Activated T-helper 17 cell treated with anti-CD3 and anti-CD28 coated beads, Interleukin-2, amount 50 U/mL, for 72 hours (primary cell): ENCODE results near the gene DCST2. TPM values are rescaled to one million over a fixed set of nuclear protein-coding genes. Genes with fewer than 3 reads are reported as not detected.
A peak's percentile ranks its signal among the peaks of the same experiment; 100 is the strongest.

Experiments used
- ATAC-seq: fragments of 150-1000 bp; cut with Tn5 transposase; replicated peaks from 2 replicates; pipeline ENCODE4 v1.10.0; 2021; ENCODE audit warnings: mild to moderate bottlenecking, moderate library complexity
- H3K27ac Mint-ChIP-seq: one replicate; pipeline ENCODE4 v1.8.0; 2022; ENCODE audit warnings: mixed read lengths
- H3K27me3 Mint-ChIP-seq: one replicate; pipeline ENCODE4 v1.8.0; 2022; ENCODE audit warnings: mixed read lengths
- H3K36me3 Mint-ChIP-seq: one replicate; pipeline ENCODE4 v1.8.0; 2022; ENCODE audit warnings: low read depth, mild to moderate bottlenecking, mixed read lengths
- H3K4me1 Mint-ChIP-seq: one replicate; pipeline ENCODE4 v1.8.0; 2022; ENCODE audit warnings: mixed read lengths
- H3K4me3 Mint-ChIP-seq: one replicate; pipeline ENCODE4 v1.8.0; 2022; ENCODE audit warnings: mild to moderate bottlenecking, mixed read lengths
- H3K9me3 Mint-ChIP-seq: one replicate; pipeline ENCODE4 v1.8.0; 2022; ENCODE audit warnings: mixed read lengths
- total RNA-seq, 2 donors: library from RNA; stranded (reverse); gene quantifications; one replicate each; pipeline ENCODE4 v1.2.3, GENCODE V29; 2022

The DCST2 gene
- total RNA-seq, 2 donors from 2014 or later: 0.67 to 2.2 TPM

- H3K4me3 Mint-ChIP-seq: no peak overlapping the region
- peak overlapping the region; percentile 62 for H3K27ac Mint-ChIP-seq
- H3K9me3 Mint-ChIP-seq: no peaks in the 10 kb centered on the region
- H3K27me3 Mint-ChIP-seq: no peaks in the 10 kb centered on the region
- peak; percentile 98 for ATAC-seq
- H3K4me1 Mint-ChIP-seq: peaks cover 6% of the 10 kb centered on the region
- no peaks in the 10 kb centered on the region for H3K36me3 Mint-ChIP-seq
Observed at GRCh38 chr1:155044812-155045657, 11.5 kb upstream of the DCST2 start.

GRCh38 chr1:155044365-155044764 lies 10.8 kb upstream of the DCST2 start:
- ATAC-seq: no peak
- Mint-ChIP-seq H3K4me3 (no peak overlapping the region), H3K4me1 (peaks cover 6% of the 10 kb centered on the region), H3K27me3 (no peaks in the 10 kb centered on the region), H3K27ac (peak overlapping the region; percentile 62), H3K36me3 (no peaks in the 10 kb centered on the region), H3K9me3 (no peaks in the 10 kb centered on the region)

GRCh38 chr1:155043793-155044192 lies 10.2 kb upstream of the DCST2 start:
- Mint-ChIP-seq H3K27me3 (no peaks in the 10 kb centered on the region), H3K4me1 (peaks cover 6% of the 10 kb centered on the region), H3K36me3 (no peaks in the 10 kb centered on the region), H3K9me3 (no peaks in the 10 kb centered on the region), H3K4me3 (no peak overlapping the region), H3K27ac (peak overlapping the region; percentile 48)
- no peak for ATAC-seq

- no peaks in the 10 kb centered on the region for H3K36me3 Mint-ChIP-seq
- no peaks in the 10 kb centered on the region for H3K9me3 Mint-ChIP-seq
- no peak for ATAC-seq
- H3K4me1 Mint-ChIP-seq: peaks cover 6% of the 10 kb centered on the region
- no peak overlapping the region for H3K4me3 Mint-ChIP-seq
- H3K27me3 Mint-ChIP-seq: no peaks in the 10 kb centered on the region
- peak overlapping the region; percentile 48 for H3K27ac Mint-ChIP-seq
Observed at GRCh38 chr1:155043301-155043702, 9.7 kb upstream of the DCST2 start.

- Mint-ChIP-seq H3K9me3 (no peaks in the 10 kb centered on the region), H3K27me3 (no peaks in the 10 kb centered on the region), H3K27ac (peak overlapping the region; percentile 2), H3K4me1 (peaks cover 6% of the 10 kb centered on the region), H3K4me3 (no peak overlapping the region), H3K36me3 (no peaks in the 10 kb centered on the region)
- no peak for ATAC-seq
Observed at GRCh38 chr1:155042789-155043188, 9.2 kb upstream of the DCST2 start.

- Mint-ChIP-seq H3K27ac (no peak overlapping the region), H3K9me3 (no peaks in the 10 kb centered on the region), H3K4me3 (no peak overlapping the region), H3K27me3 (no peaks in the 10 kb centered on the region), H3K36me3 (no peaks in the 10 kb centered on the region), H3K4me1 (peaks cover 6% of the 10 kb centered on the region)
- ATAC-seq: no peak
Observed at GRCh38 chr1:155040358-155041093, 6.9 kb upstream of the DCST2 start.

GRCh38 chr1:155039308-155039669 lies 5.7 kb upstream of the DCST2 start:
- no peaks in the 10 kb centered on the region for H3K4me1 Mint-ChIP-seq
- H3K27ac Mint-ChIP-seq: no peak overlapping the region
- no peak for ATAC-seq
- H3K36me3 Mint-ChIP-seq: no peaks in the 10 kb centered on the region
- H3K27me3 Mint-ChIP-seq: no peaks in the 10 kb centered on the region
- no peaks in the 10 kb centered on the region for H3K9me3 Mint-ChIP-seq
- H3K4me3 Mint-ChIP-seq: no peak overlapping the region

GRCh38 chr1:155038602-155039307 lies 5.2 kb upstream of the DCST2 start:
- Mint-ChIP-seq H3K4me3 (no peak overlapping the region), H3K4me1 (no peaks in the 10 kb centered on the region), H3K27me3 (no peaks in the 10 kb centered on the region), H3K36me3 (no peaks in the 10 kb centered on the region), H3K9me3 (no peaks in the 10 kb centered on the region), H3K27ac (no peak overlapping the region)
- no peak for ATAC-seq

GRCh38 chr1:155037851-155038441 lies 4.4 kb upstream of the DCST2 start:
- Mint-ChIP-seq H3K4me3 (no peak overlapping the region), H3K36me3 (no peaks in the 10 kb centered on the region), H3K9me3 (no peaks in the 10 kb centered on the region)

GRCh38 chr1:155037043-155037442 lies 3.5 kb upstream of the DCST2 start:
- no peaks in the 10 kb centered on the region for H3K4me1 Mint-ChIP-seq
- H3K9me3 Mint-ChIP-seq: no peaks in the 10 kb centered on the region
- no peak overlapping the region for H3K27ac Mint-ChIP-seq
- no peaks in the 10 kb centered on the region for H3K36me3 Mint-ChIP-seq
- no peak for ATAC-seq
- no peak overlapping the region for H3K4me3 Mint-ChIP-seq
- H3K27me3 Mint-ChIP-seq: no peaks in the 10 kb centered on the region

More at GRCh38 chr1:155037851-155038441, 4.4 kb upstream of the DCST2 start:
- H3K27me3 Mint-ChIP-seq: no peaks in the 10 kb centered on the region
- no peaks in the 10 kb centered on the region for H3K4me1 Mint-ChIP-seq
- ATAC-seq: no peak
- peak overlapping the region; percentile 68 for H3K27ac Mint-ChIP-seq

- H3K27ac Mint-ChIP-seq: no peak overlapping the region
- H3K4me3 Mint-ChIP-seq: no peak overlapping the region
- no peaks in the 10 kb centered on the region for H3K36me3 Mint-ChIP-seq
- ATAC-seq: no peak
- no peaks in the 10 kb centered on the region for H3K9me3 Mint-ChIP-seq
- no peaks in the 10 kb centered on the region for H3K4me1 Mint-ChIP-seq
- no peaks in the 10 kb centered on the region for H3K27me3 Mint-ChIP-seq
Observed at GRCh38 chr1:155035936-155036335, 2.4 kb upstream of the DCST2 start.

- no peak overlapping the region for H3K27ac Mint-ChIP-seq
- no peak for ATAC-seq
- H3K9me3 Mint-ChIP-seq: no peaks in the 10 kb centered on the region
- H3K27me3 Mint-ChIP-seq: no peaks in the 10 kb centered on the region
- H3K4me3 Mint-ChIP-seq: no peak overlapping the region
- no peaks in the 10 kb centered on the region for H3K36me3 Mint-ChIP-seq
- H3K4me1 Mint-ChIP-seq: no peaks in the 10 kb centered on the region
Observed at GRCh38 chr1:155034318-155035208, 982 bp upstream of the DCST2 start.

GRCh38 chr1:155032886-155033285 lies 695 bp downstream of the DCST2 start:
- Mint-ChIP-seq H3K27ac (no peak overlapping the region), H3K36me3 (no peaks in the 10 kb centered on the region), H3K4me3 (no peak overlapping the region), H3K9me3 (no peaks in the 10 kb centered on the region), H3K27me3 (no peaks in the 10 kb centered on the region), H3K4me1 (no peaks in the 10 kb centered on the region)
- no peak for ATAC-seq

GRCh38 chr1:155030899-155031298 lies 2.7 kb downstream of the DCST2 start:
- ATAC-seq: no peak
- H3K9me3 Mint-ChIP-seq: no peaks in the 10 kb centered on the region
- H3K27ac Mint-ChIP-seq: no peak overlapping the region
- H3K27me3 Mint-ChIP-seq: no peaks in the 10 kb centered on the region
- H3K36me3 Mint-ChIP-seq: no peaks in the 10 kb centered on the region
- H3K4me3 Mint-ChIP-seq: no peak overlapping the region
- no peaks in the 10 kb centered on the region for H3K4me1 Mint-ChIP-seq
